ENCODE data around the gene RHOU. TPM values are rescaled to one million over a fixed set of nuclear protein-coding genes. Genes with fewer than 3 reads are reported as not detected.

RHOU gene
- total and polyA plus RNA-seq, 2 of the 13 experiments (the other 11 are each of a cell fraction or from before 2014, with no cell fraction given), result 11.9 to 18.5 TPM

- DNase-seq (ENCODE audit: low spot score) (no peak), FAIRE-seq (no peak), ATAC-seq (no peak)
- peaks cover 0 to 3% of the 10 kb centered on the region in 2 experiments; a peak in 1 of 5 replicates for H3K36me3 ChIP-seq (replicated peaks in 1 of 2; ENCODE audit: control insufficient read depth in 1 of 2, insufficient read depth in 2 of 2, low read length in 2 of 2)
- intact Hi-C loops (cut with micrococcal nuclease; ENCODE audit: unreplicated experiment), result loop anchor here (5.0 to 10.0 kb wide), 2 partner anchors 36 to 231 kb away; no protein-coding TSS in a partner anchor
- H2AFZ ChIP-seq (ENCODE audit: low read length), result no peak overlapping the region
- peaks cover 28% of the 10 kb centered on the region for H3K79me2 ChIP-seq (ENCODE audit: insufficient read depth, low read length)
- in situ Hi-C loops (cut with HindIII; ENCODE audit: extremely low pct_ligation_motif_present, low pct_unique_long_range_greater_than_20kb), result loop anchor here (10.0 kb wide), 1 partner anchor 491 kb away; no protein-coding TSS in a partner anchor
- WGBS (ENCODE audit: low lambda C conversion rate), result 79% methylated on average over 4 of the region's 4 CpGs
- H3K9ac ChIP-seq (ENCODE audit: insufficient read depth, low read depth, low read length), result no peak overlapping the region
- peaks cover 24% of the 10 kb centered on the region for H3K4me1 ChIP-seq (ENCODE audit: insufficient read depth, low read length)
- no peak overlapping the region for H3K4me2 ChIP-seq (ENCODE audit: low read depth, low read length)
- H3K4me3 ChIP-seq (replicated peaks in 1 of 3; ENCODE audit: insufficient read depth in 1 of 3, low read depth in 2 of 3, low read length in 3 of 3), result no peak overlapping the region
- ChIA-PET POLR2A (interaction anchor here (5.6 kb wide), 1 partner anchor 104 kb away, joined by 46 read pairs; no protein-coding TSS in a partner anchor), CTCF (ENCODE audit: low intra/inter-chr PET ratio, low total read pairs) (no interaction called here)
- H4K20me1 ChIP-seq (ENCODE audit: insufficient read depth, low read length), result no peaks in the 10 kb centered on the region
- H3K27ac ChIP-seq (ENCODE audit: extremely low read length, insufficient read depth, low read length), result no peak overlapping the region
- H3K9me3 ChIP-seq (ENCODE audit: low read length), result no peaks in the 10 kb centered on the region
- no TSS peak for BruUV-seq (replicated peaks)
- peaks cover 2 to 12% of the 10 kb centered on the region in 2 experiments; a peak in 4 of 5 replicates for H3K27me3 ChIP-seq (ENCODE audit: control insufficient read depth in 1 of 2, insufficient read depth in 2 of 2, low read length in 2 of 2)
- TF ChIP-seq NFYC (CRISPR knock-in tag; IDR thresholded peaks at IDR 0.05), result no peak
- TF ChIP-seq EZH2 (conservative IDR thresholded peaks at IDR 0.05; ENCODE audit: low read depth, low read length), result no peak
- no peak for TF ChIP-seq LCORL (IDR thresholded peaks at IDR 0.05)
- TF ChIP-seq LCORL (CRISPR knock-in tag; IDR thresholded peaks at IDR 0.05), result no peak
- TF ChIP-seq KAT7 (CRISPR knock-in tag; IDR thresholded peaks at IDR 0.05; ENCODE audit: borderline replicate concordance), result no peak
- TF ChIP-seq, protein P1, sequence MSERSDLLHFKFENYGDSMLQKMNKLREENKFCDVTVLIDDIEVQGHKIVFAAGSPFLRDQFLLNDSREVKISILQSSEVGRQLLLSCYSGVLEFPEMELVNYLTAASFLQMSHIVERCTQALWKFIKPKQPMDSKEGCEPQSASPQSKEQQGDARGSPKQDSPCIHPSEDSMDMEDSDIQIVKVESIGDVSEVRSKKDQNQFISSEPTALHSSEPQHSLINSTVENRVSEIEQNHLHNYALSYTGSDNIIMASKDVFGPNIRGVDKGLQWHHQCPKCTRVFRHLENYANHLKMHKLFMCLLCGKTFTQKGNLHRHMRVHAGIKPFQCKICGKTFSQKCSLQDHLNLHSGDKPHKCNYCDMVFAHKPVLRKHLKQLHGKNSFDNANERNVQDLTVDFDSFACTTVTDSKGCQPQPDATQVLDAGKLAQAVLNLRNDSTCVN (CRISPR knock-in tag; IDR thresholded peaks at IDR 0.05; ENCODE audit: borderline replicate concordance), result no peak
- TF ChIP-seq ZNF609 (CRISPR knock-in tag; IDR thresholded peaks at IDR 0.05; ENCODE audit: borderline replicate concordance), result no peak
- no peak for TF ChIP-seq TGIF2 (CRISPR knock-in tag; IDR thresholded peaks at IDR 0.05)
- TF ChIP-seq ZFP37 (CRISPR knock-in tag; IDR thresholded peaks at IDR 0.05; ENCODE audit: borderline replicate concordance), result no peak
- TF ChIP-seq FOXK2 (IDR thresholded peaks at IDR 0.05), result no peak
- TF ChIP-seq ZNF772 (CRISPR knock-in tag; IDR thresholded peaks at IDR 0.05), result no peak
- no peak for TF ChIP-seq FOXM1 (CRISPR knock-in tag; IDR thresholded peaks at IDR 0.05)
- TF ChIP-seq, protein P2, sequence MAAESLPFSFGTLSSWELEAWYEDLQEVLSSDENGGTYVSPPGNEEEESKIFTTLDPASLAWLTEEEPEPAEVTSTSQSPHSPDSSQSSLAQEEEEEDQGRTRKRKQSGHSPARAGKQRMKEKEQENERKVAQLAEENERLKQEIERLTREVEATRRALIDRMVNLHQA (CRISPR knock-in tag; IDR thresholded peaks at IDR 0.05), result no peak
- TF ChIP-seq ZNF292 (CRISPR knock-in tag; IDR thresholded peaks at IDR 0.05; ENCODE audit: borderline replicate concordance, low read depth), result no peak
- TF ChIP-seq ZMAT5 (CRISPR knock-in tag; IDR thresholded peaks at IDR 0.05; ENCODE audit: borderline replicate concordance, low read depth), result no peak
- TF ChIP-seq ZBTB42 (CRISPR knock-in tag; IDR thresholded peaks at IDR 0.05), result no peak
- TF ChIP-seq NR3C1 (CRISPR knock-in tag; IDR thresholded peaks at IDR 0.05), result no peak
Measured at GRCh38 chr1:228733576-228733975, 1.7 kb upstream of the RHOU start.

Data from HepG2 (cell line).